PFSK-1 (cell line): ENCODE results near the gene VWA2.

Experiments used
- SIN3A ChIP-seq: IDR thresholded peaks from 2 replicates; pipeline ENCODE4 v1.6.1; 2012; ENCODE audit warnings: mild to moderate bottlenecking, low read length, moderate library complexity, borderline replicate concordance; ENCODE audit not compliant: insufficient read depth
- TAF1 ChIP-seq: IDR thresholded peaks from 2 replicates; pipeline ENCODE4 v1.6.1; 2012; ENCODE audit warnings: low read length, control low read depth, borderline replicate concordance; ENCODE audit not compliant: insufficient read depth

- TF ChIP-seq SIN3A: no peak
- no peak for TF ChIP-seq TAF1
Measured at GRCh38 chr10:114278140-114278883, 39.3 kb downstream of the VWA2 start.
